ENCODE measurements around the gene KDM2A.
"Not testable (repeated sequence)": the region's sequence is repeated elsewhere in the genome, so short reads cannot be mapped to it uniquely, and the experiment has no call there.

The KDM2A gene

DNA sequence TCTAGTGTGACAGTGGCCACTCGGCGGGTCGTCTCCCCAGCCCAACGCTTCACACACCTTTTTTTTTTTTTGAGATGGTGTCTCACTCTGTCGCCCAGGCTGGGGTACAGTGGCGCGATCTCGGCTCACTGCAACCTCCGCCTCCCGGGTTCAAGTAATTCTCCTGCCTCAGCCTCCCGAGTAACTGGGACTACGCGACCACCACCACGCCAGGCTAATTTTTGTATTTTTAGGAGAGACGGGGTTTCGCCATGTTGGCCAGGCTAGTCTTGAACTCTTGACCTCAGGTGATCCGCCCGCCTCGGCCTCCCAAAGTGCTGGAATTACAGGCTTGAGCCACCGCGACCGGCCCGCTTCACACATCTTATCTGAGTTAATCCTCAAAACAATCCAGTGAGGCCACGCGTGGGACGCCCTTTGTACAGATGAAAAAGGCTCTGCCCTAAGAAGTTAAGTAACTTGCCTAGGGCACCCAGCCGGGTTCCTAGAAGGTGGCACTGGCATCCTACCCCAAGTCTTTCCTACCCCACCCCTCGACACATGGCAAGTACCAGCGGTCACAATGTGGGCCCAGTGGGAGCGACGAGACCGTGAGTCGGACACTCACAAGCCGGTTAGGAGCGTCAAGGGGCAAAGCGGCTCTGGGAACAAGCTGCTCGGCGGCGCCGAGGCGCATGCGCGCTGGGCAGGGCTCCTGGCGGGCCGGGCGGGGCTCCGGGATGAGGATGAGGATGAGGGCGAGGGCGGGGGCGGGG lies 142.0 kb downstream of the KDM2A start:
- not testable (repeated sequence) for DNase-seq (ENCODE audit: low read depth)

DNA sequence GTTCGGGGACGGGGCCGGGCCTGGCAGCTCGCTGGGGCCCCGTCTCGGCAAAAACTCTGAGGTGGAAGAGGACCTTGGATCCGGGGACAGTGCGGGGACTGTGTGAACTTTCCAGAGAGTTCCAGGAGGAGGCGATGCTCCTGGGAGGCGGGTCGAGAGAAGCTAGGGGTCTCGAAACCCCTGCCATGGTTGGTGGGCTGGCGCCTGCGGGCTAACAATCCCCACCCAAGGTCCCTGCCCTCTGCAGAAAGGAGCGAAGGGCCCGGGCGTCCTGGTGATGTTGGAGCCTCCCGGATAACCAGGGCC lies 142.5 kb downstream of the KDM2A start:
- DNase-seq (ENCODE audit: low read depth): no peak

DNA sequence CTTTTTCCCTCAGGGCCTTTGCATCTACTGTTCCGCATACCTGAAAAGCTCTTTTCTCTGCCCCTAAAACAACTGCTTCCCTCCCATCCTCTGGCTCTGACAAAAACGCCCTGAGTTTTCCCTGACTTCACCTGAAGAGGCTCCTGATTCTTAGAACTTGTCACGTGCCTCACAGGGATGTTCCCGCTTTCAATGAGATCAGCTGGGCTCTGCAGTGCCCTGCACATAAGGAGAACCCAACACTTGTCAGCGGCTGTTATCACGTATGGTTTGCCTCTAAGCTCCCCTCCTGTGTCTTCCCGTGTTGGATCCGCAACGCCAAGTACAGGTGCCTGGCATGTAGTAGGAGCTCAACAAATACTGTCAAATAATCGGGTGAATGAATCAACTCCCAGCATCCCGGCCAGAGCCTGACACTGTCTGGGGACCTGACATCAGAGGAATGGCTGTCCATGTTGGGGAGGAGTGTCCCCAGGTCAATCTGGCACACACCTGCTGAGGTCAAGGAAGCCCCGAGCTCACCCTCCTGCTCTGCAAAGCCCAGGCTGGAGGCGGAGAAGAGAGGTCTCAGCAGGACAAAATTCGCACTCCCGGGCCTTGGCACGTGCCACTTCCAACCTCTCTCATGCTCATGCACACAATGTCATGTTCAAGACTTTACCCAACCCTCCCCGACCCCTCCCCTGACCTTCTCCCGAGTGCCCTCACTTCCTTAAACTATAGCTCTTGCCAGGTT lies 143.1 kb downstream of the KDM2A start:
- no peak for DNase-seq (ENCODE audit: low read depth)

DNA sequence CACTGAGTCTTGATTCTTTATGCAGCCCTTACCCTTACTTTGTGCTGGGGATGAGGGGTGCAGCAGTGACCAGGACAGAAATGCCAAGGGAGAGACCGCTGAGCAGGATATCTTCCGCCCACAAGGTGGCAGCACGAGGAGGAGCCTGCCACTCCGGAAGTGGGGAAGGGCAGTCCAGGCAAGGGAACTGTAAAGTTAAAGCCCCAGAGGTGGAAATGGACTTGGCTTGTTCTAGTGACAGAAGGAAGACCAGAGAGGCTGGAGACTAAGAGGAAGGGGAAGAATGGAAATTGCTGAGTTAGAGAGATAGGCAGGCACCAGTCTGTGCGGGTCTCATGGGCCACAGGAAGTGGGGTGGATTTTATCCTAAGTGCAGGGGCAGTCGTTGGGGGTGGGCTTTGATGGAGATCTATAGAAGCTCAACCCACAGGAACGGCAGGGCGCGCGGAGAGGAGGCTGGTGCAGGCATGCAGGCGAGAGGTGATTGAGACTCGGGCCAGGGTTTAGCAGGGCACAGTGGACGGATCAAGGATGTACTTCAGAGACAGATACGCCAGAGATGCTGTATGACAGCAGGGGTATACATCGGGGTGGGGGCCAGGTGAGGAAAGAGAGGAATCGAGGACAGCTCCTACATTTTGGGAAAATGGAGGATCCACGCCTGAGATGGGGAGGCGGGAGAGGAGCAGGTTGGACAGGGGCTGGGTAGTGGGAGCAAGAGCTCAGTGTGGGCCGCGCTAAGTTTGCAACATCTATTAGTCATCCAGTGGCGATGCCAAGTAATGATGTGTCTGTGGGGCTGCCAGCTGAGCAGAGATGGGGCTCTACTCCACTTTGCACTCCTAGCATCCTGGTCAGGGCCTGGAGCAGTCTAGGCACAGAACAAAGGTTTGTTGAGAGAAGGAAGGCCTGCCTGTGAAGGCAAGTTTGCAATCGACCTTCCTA lies 143.9 kb downstream of the KDM2A start:
- no peak for DNase-seq (ENCODE audit: low read depth)

DNA sequence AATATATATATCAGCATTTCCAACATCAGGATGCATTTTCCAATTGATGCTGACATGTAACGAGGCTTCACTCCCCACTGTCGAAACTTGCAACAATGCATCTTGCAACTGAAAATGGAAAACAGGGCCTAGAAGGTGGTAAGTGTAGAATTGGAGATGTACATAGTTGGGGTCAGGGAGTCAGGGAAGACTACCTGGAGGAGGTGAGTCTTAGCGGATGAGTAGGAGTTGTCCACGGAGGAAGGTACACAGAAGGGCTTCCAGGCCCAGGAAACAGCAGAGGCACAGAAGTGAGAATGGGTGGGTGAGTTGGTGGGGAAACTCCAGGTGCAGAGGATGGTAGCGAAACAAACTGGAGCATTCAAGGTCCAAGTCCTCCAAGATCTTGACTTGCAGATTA lies 145.2 kb downstream of the KDM2A start:
- no peak for DNase-seq (ENCODE audit: low read depth)

DNA sequence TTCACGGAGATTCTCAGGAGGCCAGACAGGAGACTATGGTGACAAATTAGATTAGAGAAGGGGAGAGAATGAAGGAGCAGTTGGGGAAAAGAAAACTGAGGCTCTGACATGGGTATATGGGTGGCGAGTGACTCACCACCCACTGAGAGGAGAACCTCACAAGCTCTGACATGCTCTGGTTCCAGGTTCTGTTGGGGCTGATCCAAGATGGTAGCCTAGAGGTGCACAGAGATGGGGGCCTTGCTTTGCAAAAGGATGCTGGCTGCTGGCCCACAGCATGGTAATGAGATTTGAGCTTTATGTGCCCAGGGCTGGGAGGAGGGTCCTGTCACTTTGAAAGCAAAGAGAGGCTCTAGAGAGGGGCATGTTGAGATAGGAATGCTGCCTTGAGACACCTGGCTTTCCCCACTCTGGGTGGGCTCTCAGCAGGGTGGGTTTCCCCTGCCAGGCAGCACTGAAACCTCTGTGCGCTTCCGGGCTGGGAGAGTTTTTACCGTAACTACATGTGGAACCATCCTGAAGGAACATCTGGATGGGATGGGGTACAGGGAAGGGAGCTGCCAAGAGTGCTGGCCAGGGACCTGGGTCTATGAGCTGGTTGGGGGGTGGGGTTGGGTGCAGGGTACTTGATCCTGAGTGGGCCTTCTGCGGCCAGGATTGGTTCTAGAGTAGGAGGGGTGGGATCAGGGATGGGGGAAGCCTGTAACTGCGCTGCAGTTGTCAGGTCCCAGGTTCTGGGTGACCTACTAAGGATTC lies 146.0 kb downstream of the KDM2A start:
- DNase-seq (ENCODE audit: low read depth): no peak

DNA sequence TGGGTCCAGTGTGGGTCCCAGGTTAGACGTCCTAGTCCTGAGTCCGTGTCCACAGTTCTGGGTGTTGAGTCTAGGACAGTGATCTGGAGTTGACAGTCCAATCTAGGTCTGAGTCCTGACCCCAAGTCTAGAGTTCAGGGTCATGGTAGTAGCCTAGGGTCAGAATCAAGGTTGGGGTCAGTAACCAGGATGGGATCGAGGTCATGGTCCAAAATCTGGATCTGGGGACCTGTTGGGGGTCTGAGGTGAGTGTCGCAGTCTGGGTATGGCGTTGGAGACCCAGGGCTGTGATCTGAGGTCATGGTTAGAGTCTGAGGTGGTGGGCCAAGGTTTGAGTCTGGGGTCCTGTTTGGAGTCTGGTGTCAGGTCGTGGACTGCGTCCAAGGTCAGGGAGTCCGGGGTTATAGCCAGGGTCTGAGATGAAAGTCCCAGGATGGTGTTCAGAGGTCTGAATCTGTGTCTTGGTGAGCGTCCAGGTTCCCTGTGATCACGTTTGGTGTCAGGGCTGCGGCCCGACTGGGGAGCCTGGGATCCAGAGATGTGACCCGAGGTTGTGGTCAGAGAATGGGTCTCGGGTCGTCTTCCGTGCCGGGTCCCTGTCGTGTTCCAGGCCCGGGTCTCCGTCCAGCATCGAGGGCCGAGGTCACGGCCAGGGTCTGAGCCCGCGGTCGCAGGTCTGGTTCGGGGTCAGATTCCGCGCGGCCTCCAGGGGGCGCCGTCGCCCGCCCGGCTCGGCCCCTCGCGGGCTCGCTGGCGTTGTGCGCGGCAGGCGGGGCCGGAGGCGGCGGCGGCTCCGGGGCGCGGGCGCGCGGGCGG lies 146.8 kb downstream of the KDM2A start:
- DNase-seq (ENCODE audit: low read depth): no peak

DNA sequence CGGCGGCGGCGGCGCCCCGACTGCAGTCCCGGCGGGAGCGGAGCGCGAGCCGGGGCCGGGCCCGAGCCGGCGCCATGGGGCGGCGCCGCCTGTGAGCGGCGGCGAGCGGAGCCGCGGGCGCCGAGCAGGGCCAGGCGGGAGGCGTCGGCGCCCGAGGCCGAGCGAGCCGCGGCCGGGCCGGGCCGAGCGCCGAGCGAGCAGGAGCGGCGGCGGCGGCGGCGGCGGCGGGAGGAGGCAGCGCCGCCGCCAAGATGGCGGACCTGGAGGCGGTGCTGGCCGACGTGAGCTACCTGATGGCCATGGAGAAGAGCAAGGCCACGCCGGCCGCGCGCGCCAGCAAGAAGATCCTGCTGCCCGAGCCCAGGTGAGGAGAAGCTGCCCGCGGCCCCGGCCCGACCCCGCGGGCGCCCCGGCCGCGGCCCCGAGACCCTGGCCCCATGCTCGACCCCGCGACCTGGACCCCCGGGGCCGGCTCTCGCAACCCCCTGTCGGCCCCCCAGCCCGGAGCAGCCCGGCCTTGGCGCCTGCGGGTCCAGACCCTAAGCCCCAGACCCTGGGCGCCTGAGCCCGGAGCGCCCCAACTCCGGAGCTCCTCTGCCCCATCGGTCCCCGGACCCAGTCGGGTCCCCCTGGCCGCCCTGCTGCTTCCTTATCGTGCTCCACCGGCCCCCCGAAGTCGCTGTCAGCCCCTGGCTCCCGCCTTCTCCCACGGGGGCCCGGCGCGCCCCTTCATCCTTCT lies 147.6 kb downstream of the KDM2A start, which contains the start of gene GRK2:
Gene GRK2, plus strand, starts transcription at position 25 of the 739 bp plus-strand sequence. Its CDS starts 227 bp downstream, at position 252.
- DNase-seq (ENCODE audit: low read depth): no peak

DNA sequence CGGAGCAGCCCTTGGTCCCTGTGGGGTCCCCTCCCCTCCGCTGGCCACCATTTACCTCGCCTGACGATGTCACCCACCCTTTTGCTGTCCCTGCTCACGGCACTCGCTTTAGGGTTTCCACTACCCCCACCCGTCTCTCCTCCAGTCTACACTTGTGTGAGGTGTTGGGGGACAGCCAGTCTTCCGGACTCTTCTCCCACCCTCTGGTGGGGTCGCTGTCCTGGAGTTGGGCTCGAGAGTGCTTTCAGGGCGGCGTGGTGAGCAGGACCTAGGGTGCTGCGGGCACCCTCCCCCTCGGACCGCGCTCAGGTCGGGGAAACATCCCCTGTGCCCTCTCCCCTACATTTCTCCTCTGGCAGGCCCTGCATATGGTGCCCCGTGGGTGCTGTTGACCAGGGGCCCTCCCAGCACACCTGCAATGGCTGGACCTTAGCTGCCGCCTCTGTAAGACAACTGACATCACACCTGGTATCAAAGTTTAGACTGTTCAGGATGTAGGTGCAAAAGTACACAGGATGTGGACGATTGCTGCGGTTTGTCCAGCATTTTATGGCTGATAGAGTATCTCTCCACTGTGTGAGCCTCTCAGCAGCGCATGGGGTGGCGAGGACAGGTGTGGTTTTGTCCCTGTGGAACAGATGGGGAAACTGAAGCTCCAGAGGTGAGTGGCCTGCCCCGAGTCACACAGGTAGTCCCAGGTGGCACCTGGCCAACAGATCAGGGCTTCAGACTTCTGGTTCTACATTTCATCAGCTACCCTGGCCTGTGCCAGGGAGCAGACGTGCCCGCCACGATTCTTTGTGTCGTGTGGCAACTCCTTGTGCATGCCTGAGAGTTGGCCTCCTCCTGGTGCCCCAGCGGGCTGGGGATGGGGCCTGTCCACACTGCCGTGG lies 148.4 kb downstream of the KDM2A start:
- no peak for DNase-seq (ENCODE audit: low read depth)

DNA sequence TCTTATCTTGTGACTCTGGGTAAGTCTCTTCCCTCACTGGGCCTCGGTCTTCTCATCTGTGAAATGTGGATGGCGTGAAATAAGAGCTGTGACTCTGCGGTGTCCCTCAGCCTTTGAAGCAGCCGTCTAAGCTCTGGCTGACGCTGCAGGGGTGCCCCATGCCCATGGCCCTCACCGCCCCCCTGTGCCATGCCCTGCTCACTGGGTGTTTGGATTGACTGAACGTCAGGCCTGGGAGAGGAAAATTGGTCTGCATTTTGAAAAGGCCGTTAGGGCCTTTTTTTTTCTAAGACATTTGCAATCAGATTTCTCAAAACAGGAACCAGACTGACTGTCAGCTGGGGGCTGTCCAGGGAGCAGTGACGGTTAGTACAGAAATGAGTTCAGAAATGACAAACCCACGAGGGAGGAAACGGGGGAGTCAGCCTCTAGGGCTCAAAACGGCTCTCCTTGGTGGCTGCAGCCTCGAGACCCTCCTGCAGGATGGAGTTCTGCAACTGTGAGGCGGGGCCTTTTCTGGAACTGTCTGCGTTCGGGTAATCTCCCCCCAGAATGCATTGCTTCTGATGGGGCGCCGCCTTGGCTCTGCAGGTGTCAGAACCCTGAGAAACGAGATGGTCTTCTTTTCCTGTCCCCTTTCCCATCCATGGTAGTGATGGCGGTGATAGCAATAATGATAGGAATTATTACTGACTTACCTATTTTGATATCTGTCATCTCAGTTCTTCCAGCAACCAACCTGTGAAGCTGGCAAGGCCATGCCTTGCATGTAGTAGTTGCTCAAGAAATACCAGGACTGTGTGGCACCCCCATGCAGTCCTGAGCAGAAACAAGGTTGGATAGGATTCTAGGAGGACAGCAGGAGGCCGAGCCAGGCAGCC lies 149.3 kb downstream of the KDM2A start:
- DNase-seq (ENCODE audit: low read depth): no peak

DNA sequence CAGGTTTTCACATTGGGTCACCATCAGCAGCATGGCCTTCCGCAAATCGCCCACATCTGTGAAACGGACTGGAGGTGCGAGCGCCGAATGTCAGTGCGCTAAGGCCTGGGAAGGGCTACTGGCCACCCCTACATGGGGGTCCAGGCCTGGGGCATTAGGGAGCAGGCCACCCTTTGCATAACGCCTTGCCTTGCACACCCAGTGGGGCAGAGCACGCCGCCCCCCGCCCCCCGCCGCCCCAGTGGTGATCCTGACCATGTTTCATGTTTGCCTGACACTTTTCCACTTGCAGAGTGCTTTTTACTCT lies 149.9 kb downstream of the KDM2A start:
- DNase-seq (ENCODE audit: low read depth): no peak

DNA sequence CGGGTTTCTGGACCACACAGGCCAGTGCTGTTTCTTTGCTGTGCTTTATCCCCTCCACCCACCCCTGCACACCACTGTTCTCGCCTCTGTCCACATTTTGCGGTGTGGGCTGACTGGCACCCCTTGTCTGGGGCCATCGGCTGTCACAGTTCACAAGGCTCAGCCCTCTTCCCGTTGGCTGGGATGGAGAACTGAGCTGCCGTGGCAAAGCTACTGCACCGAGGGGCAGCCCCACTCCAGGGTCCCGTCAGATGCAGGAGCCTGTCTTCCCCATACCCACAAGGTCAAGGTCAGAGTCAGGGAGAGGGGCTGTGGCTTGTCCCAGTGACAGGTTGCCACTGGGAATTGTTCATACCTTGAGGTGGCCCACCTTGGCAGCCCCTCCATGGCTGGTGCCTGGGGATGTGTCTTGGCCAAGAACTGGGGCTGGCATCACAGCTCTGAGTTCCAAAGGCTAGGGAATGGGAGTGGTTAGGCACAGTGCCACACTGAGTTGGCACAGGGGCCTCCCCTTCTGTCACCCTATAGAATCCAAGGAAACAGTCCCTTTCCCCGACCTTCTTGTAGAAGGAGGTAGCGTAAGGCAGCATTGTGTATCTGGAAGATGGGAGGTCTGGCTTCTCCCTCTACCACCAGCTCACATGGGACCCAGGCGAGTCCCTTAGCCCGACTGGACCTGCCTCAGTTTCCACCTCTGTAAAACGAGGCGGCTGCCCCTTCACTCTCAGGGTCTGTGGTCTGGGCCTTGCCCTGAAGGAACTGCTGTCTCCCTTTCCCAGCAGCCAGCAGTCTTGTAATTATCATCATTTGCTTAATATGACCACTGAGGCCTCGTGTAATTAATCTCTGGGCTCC lies 150.6 kb downstream of the KDM2A start:
- no peak for DNase-seq (ENCODE audit: low read depth)

DNA sequence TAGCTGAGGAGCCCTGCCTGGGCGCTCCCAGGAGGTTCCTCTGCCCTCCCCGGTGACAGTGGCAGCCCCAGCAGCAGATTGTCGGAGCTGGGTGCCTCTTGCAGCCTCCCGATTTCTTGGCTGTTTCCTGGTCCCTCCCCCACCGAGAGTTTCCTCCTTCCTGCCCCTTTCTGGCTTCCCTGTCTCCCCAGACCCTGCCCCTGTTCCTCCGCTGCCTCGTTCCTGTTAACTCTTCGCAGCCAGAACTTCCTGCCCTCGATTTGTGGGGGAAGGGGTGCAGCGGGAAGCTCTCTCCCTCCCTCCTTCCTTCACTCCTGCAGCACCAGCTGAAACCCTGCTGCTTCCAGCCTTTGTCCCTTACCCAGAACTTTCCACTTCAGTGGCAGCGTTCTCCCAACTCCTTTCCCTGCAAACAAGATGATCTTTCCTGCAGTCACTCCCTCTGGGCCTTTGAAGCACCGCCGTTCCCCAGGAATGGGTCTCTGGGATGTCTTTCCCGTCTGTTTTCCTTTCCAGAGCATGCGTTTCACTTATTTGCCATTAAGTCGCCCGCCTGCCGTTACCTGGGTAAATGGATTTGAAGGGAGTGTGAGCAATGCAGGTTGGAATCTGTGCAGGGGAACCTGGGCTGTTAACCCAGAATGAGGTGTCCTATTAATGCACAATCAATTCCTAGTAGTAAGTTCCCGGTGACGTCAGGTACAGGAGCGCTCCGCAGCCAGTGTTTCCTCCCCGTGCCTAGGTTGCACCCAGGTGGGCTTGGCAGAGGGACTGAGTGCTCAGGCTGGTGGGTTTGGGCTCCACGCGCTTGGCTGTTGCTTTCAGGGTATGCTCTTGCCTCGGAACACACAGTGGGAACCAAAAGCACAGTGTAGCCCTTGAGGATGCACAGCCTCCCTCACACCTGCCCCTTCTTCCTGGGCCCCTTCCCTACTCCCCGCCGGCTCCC lies 151.5 kb downstream of the KDM2A start:
- DNase-seq (ENCODE audit: low read depth): no peak

DNA sequence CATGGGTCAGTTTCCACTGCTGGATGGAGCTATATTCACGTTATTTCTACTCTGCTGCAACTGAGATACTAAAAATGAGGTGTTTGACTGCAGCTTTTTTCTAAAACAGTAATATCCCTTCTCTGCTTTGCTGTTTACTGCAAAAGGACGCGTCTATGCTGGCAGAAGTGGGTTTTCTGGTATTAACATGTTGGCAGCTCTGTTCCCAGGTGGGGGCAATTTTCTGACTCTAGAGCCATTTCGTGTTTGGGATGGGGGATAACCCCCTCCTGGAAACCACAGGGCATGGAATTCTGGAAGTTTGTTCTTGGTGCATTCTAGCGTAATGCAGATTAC lies 152.1 kb downstream of the KDM2A start:
- no peak for DNase-seq (ENCODE audit: low read depth)

DNA sequence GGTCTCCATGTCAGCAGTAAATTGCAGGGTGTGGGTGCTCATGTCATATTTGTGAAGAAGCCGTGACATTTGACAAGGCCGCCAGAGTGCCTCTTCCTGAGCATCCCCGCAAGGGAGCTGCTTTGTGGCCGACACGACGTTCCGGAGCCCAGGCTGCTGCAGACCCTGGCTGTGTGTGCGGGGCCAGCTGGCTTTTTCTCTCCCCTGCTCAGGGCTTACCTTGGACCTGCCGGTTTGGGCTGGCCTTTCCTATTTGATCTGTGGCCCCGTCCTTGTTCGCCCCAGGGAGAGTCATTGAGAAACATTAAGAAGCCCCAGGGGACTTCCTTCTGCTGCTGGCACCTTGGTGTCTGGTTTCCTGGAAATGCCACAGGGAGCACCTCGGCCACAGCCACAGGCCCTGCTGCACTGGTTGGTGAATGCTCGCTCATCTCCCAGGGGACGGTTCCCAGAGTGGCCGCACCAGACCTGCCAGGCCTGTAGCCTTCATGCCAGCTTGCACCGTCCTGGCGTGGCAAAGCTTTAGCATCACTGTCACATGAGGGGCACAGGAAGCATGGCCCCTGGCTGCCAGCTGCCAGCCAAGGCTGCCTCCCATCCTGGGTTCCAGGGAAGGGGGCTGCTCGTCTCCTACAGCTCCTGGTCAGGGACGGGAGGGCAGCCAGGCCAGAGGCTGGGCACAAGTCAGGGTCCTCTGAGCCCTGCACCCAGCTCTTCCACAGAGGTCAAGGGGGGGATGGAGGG lies 152.7 kb downstream of the KDM2A start:
- DNase-seq (ENCODE audit: low read depth): no peak

Measured in non-pigmented ciliary epithelial cell (primary cell).